Measurements from ENCODE around the gene PTPRN2.

PTPRN2 gene

DNA sequence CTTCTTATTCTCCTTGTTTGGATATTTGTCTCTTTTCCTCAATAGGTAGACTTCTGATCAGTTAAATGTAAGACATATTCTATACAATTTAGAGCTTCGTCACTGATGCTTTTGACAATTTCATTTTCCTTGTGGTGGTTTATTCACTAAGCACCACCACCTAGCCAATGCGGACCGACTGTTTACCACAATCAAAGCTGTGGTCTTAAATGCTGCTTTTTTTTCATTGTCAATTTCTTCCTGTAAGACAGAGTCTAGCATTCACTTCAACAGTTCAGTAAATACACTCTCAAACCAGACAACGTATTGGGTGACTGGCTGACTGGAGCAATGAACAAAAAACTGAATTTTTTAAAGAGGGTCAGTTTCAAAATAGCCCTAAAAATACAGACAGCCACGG lies 1011.8 kb downstream of the PTPRN2 start:
- TF ChIP-seq, protein P1, sequence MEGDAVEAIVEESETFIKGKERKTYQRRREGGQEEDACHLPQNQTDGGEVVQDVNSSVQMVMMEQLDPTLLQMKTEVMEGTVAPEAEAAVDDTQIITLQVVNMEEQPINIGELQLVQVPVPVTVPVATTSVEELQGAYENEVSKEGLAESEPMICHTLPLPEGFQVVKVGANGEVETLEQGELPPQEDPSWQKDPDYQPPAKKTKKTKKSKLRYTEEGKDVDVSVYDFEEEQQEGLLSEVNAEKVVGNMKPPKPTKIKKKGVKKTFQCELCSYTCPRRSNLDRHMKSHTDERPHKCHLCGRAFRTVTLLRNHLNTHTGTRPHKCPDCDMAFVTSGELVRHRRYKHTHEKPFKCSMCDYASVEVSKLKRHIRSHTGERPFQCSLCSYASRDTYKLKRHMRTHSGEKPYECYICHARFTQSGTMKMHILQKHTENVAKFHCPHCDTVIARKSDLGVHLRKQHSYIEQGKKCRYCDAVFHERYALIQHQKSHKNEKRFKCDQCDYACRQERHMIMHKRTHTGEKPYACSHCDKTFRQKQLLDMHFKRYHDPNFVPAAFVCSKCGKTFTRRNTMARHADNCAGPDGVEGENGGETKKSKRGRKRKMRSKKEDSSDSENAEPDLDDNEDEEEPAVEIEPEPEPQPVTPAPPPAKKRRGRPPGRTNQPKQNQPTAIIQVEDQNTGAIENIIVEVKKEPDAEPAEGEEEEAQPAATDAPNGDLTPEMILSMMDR (IDR thresholded peaks at IDR 0.05; ENCODE audit: low read depth, low read length, missing control alignments): no peak
- DNase-seq (ENCODE audit: low read depth): no peak

DNA sequence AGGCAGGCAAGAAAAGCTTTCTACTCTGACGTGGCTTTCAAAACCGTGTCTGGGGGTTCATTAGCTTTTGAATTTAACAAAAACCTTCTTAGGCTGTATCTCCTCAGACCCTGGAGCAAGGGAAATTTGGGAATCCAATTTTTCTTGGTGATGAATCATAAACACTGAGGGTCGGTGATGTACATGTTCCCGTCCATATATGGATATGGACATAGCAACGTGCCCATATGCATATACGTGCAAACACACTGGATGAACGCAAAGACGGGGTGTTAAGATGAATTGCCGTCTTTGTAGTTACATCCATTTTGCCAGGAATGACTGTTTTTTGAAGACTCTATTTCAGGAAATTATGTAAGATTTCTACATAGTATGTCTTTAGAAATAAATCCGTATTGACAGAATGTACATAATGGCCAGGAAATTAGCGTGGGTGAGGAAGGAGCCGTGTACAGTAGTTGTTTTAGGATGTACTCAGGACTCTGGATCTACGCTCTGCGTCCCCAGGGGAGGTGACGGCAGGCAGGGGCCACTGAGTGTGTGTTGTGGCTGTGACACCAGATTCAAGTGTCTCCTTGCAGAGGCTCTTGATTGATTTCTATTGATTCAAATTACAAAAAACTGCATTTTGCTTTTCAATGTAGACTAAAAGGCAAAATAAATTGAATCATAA lies 1012.6 kb downstream of the PTPRN2 start:
- no peak overlapping the region for H3K4me3 ChIP-seq (ENCODE audit: low read depth, low read length)
- no peak for DNase-seq (ENCODE audit: low read depth)
- TF ChIP-seq, protein P1 (IDR thresholded peaks at IDR 0.05; ENCODE audit: low read depth, low read length, missing control alignments): no peak

More for the DNA sequence above, 1011.8 kb downstream of the PTPRN2 start:
- no peak overlapping the region for H3K4me3 ChIP-seq (ENCODE audit: low read depth, low read length)

DNA sequence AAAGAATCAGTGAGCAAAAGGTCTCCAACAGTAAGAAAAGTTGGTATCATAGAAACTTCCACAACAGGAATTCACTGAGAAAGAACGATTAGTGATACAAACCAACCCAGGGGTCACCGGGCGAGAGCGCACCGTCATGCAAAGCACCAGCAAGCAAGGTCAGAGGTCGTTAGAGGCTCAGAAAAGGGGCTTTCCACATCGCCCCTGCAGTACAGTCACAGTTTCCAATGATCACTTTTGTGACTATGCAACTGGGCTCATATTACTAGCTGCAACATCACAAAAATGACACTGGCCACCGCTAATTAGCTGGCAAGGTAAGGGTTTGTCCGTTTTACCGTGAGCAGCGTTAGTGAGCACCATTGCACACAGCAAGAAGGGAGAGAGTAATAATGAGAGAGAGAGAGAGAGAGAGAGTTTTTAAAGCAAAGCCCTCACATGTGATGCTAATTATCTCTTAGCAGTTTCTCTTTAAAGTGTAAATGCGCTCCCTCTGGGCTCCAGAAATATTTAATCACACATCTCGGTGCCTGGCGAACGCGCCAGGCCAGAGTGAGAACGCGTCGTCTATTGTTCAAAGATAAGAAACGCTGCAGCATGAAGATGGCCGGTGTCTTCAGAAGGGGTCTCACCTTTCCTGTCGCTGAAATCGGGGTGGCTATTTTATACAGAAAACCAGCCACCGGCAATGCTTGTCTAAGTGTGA lies 1013.4 kb downstream of the PTPRN2 start:
- no peak for DNase-seq (ENCODE audit: low read depth)
- TF ChIP-seq, protein P1 (IDR thresholded peaks at IDR 0.05; ENCODE audit: low read depth, low read length, missing control alignments): no peak
- H3K4me3 ChIP-seq (ENCODE audit: low read depth, low read length): no peak overlapping the region

DNA sequence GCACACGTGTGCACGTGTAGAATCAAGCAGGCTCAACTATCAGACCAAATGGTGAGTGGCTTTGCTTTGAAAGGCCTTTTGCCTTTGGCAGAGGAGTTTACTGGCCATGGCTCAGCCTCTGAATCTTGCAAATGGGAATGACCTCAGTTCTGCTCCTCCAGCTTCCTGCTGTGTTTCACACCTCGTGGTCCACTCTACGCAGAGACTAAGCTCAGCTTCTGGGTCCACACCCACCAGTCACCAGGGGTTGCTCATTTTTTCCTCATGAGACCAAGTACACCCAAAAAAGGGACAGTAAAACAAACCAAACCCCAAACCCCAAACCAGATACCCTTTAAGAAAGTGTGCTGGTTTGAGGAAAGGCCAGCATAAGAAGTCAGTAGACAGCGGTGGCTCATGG lies 1014.4 kb downstream of the PTPRN2 start:
- no peak for DNase-seq (ENCODE audit: low read depth)
- TF ChIP-seq, protein P1 (IDR thresholded peaks at IDR 0.05; ENCODE audit: low read depth, low read length, missing control alignments): no peak

DNA sequence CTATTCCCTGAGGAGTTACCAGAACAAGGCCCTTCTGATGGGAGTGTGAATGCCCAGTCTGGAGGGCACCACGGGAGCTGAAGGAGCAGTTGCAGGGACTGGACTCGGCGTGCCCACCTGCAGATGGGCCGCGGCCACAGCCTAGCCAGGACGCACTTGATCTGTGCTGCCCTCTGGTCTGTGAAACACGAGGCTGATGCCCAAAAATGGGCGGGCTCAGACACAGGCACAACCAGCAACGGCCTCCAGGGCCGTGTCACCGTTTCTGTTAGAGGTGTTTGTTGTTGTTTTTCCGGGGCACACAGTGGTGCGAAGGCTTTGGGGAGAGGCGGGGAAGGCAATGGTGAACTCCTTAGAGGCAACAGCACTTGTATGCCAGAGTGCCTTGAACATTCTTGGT lies 1015.0 kb downstream of the PTPRN2 start:
- DNase-seq (ENCODE audit: low read depth): no peak
- H3K4me3 ChIP-seq (ENCODE audit: low read depth, low read length): no peak overlapping the region
- TF ChIP-seq, protein P1 (IDR thresholded peaks at IDR 0.05; ENCODE audit: low read depth, low read length, missing control alignments): no peak

More for the DNA sequence above, 1014.4 kb downstream of the PTPRN2 start:
- H3K4me3 ChIP-seq (ENCODE audit: low read depth, low read length): no peak overlapping the region

DNA sequence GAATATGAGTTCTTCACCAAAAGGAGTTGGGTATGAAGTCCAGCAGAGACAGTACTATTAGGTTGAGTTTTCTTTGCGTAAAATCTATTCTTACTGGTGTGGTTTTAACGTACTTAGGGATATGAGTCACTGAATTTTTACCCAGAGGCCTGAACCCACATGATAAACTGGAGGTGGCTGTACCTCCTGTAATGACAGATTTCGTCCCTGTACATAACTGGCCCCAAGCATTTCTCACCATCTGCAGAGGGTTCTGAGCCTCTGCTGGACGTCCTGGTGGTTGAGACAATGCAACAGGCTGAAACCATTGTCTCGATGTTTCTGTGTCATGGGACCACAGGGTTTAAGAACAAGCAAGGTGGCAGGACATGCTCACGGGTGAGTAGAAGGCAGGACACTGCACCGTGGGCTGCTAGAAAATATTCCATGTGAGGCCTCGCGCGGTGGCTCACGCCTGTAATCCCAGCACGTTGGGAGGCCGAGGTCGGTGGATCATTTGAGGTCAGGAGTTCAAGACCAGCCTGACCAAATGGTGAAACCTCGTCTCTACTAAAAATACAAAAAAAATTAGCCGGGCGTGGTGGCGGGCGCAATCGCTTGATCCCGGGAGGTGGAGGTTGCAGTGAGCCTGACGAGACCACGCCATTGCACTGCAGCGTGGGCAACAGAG lies 1017.0 kb downstream of the PTPRN2 start:
- TF ChIP-seq, protein P1 (IDR thresholded peaks at IDR 0.05; ENCODE audit: low read depth, low read length, missing control alignments): no peak
- DNase-seq (ENCODE audit: low read depth): no peak
- no peak overlapping the region for H3K4me3 ChIP-seq (ENCODE audit: low read depth, low read length)
